HG03108 (cell line): ENCODE results near the gene MICALL2.

Experiments
- ATAC-seq: cut with Tn5 transposase; IDR thresholded peaks from one replicate; pipeline ENCODE4 v1.9.1; 2021; ENCODE audit warnings: moderate library complexity; ENCODE audit not compliant: unreplicated experiment

The MICALL2 gene

GRCh38 chr7:1434891-1435670 is 24.2 kb downstream of the MICALL2 start:
- ATAC-seq: no peak

GRCh38 chr7:1434165-1434718 is 25.0 kb downstream of the MICALL2 start:
- ATAC-seq: no peak

GRCh38 chr7:1433128-1433920 is 25.9 kb downstream of the MICALL2 start:
- no peak for ATAC-seq

GRCh38 chr7:1432411-1433082 is 26.7 kb downstream of the MICALL2 start:
- no peak for ATAC-seq

- ATAC-seq: no peak
Measured at GRCh38 chr7:1431634-1432380, 27.5 kb downstream of the MICALL2 start.

- no peak for ATAC-seq
Measured at GRCh38 chr7:1431226-1431625, 28.0 kb downstream of the MICALL2 start.

GRCh38 chr7:1430056-1430845 is 29.0 kb downstream of the MICALL2 start:
- ATAC-seq: no peak

GRCh38 chr7:1428941-1429501 is 30.2 kb downstream of the MICALL2 start:
- ATAC-seq: no peak

GRCh38 chr7:1427064-1427657 is 32.1 kb downstream of the MICALL2 start:
- ATAC-seq: no peak

- ATAC-seq: no peak
Measured at GRCh38 chr7:1426474-1426873, 32.8 kb downstream of the MICALL2 start.

GRCh38 chr7:1425292-1426136 is 33.8 kb downstream of the MICALL2 start:
- ATAC-seq: no peak

- no peak for ATAC-seq
Measured at GRCh38 chr7:1424041-1424440, 35.2 kb downstream of the MICALL2 start.

- ATAC-seq: no peak
Measured at GRCh38 chr7:1423264-1423811, 35.9 kb downstream of the MICALL2 start.

- ATAC-seq: no peak
Measured at GRCh38 chr7:1422512-1423263, 36.6 kb downstream of the MICALL2 start.

- ATAC-seq: no peak
Measured at GRCh38 chr7:1421946-1422345, 37.3 kb downstream of the MICALL2 start.

- no peak for ATAC-seq
Measured at GRCh38 chr7:1421020-1421790, 38.1 kb downstream of the MICALL2 start.
